GM12892 (cell line): ENCODE data around the gene ALDH8A1.

Source experiments
- POLR2A ChIP-seq: IDR thresholded peaks from 2 replicates; pipeline ENCODE4 v1.6.1; 2011; ENCODE audit warnings: low read depth, low read length, control low read depth
- TAF1 ChIP-seq: IDR thresholded peaks from 2 replicates; pipeline ENCODE4 v1.6.1; 2011; ENCODE audit warnings: low read depth, mild to moderate bottlenecking, control low read depth, low read length, borderline replicate concordance

- TF ChIP-seq TAF1 (no peak), POLR2A (no peak)
Measured at GRCh38 chr6:134943522-134944111, 6.3 kb downstream of the ALDH8A1 start.
